ENCODE results near the gene ARMS2.

ARMS2 gene

GRCh38 chr10:122478971-122479370 is 24.5 kb downstream of the ARMS2 start:
- Histone ChIP-seq H3K9me3 (ENCODE audit: control insufficient read depth in 1 of 2, low read length in 2 of 2) (no peaks in the 10 kb centered on the region), H3K9ac (ENCODE audit: low read depth in 1 of 2, low read length in 2 of 2) (no peak overlapping the region), H3K36me3 (ENCODE audit: control insufficient read depth in 1 of 2, insufficient read depth in 2 of 2, low read length in 2 of 2) (no peaks in the 10 kb centered on the region), H3K27ac (ENCODE audit: low read depth, low read length) (no peak overlapping the region), H3K27me3 (ENCODE audit: control insufficient read depth in 1 of 2, insufficient read depth in 2 of 2, low read length in 2 of 2) (no peaks in the 10 kb centered on the region), H3K4me1 (ENCODE audit: control insufficient read depth in 1 of 2, insufficient read depth in 2 of 2, low read length in 2 of 2) (peaks cover 9 to 10% of the 10 kb centered on the region in 2 donors), H3K4me3 (ENCODE audit: low read depth in 1 of 2, low read length in 2 of 2) (no peak overlapping the region)

GRCh38 chr10:122480146-122480833 is 25.8 kb downstream of the ARMS2 start:
- H3K9ac ChIP-seq (ENCODE audit: low read depth in 1 of 2, low read length in 2 of 2), result no peak overlapping the region
- H3K4me1 ChIP-seq (ENCODE audit: control insufficient read depth in 1 of 2, insufficient read depth in 2 of 2, low read length in 2 of 2), result peaks cover 3 to 5% of the 10 kb centered on the region in 2 donors
- no peaks in the 10 kb centered on the region for H3K36me3 ChIP-seq (ENCODE audit: control insufficient read depth in 1 of 2, insufficient read depth in 2 of 2, low read length in 2 of 2)

GRCh38 chr10:122481296-122482056 is 27.0 kb downstream of the ARMS2 start:
- Histone ChIP-seq H3K27ac (ENCODE audit: low read depth, low read length) (no peak overlapping the region), H3K36me3 (ENCODE audit: control insufficient read depth in 1 of 2, insufficient read depth in 2 of 2, low read length in 2 of 2) (no peaks in the 10 kb centered on the region), H3K9ac (ENCODE audit: low read depth in 1 of 2, low read length in 2 of 2) (no peak overlapping the region), H3K27me3 (ENCODE audit: control insufficient read depth in 1 of 2, insufficient read depth in 2 of 2, low read length in 2 of 2) (no peaks in the 10 kb centered on the region), H3K9me3 (ENCODE audit: control insufficient read depth in 1 of 2, low read length in 2 of 2) (no peaks in the 10 kb centered on the region), H3K4me1 (ENCODE audit: control insufficient read depth in 1 of 2, insufficient read depth in 2 of 2, low read length in 2 of 2) (peaks cover 7 to 14% of the 10 kb centered on the region in 2 donors), H3K4me3 (ENCODE audit: low read depth in 1 of 2, low read length in 2 of 2) (no peak overlapping the region)

More at GRCh38 chr10:122480146-122480833, 25.8 kb downstream of the ARMS2 start:
- Histone ChIP-seq H3K27me3 (ENCODE audit: control insufficient read depth in 1 of 2, insufficient read depth in 2 of 2, low read length in 2 of 2) (no peaks in the 10 kb centered on the region), H3K27ac (ENCODE audit: low read depth, low read length) (no peak overlapping the region), H3K9me3 (ENCODE audit: control insufficient read depth in 1 of 2, low read length in 2 of 2) (no peaks in the 10 kb centered on the region), H3K4me3 (ENCODE audit: low read depth in 1 of 2, low read length in 2 of 2) (no peak overlapping the region)

- no peak overlapping the region for H3K27ac ChIP-seq (ENCODE audit: low read depth, low read length)
Observed at GRCh38 chr10:122484276-122485060, 30.0 kb downstream of the ARMS2 start.

GRCh38 chr10:122485670-122486069 is 31.2 kb downstream of the ARMS2 start:
- Histone ChIP-seq H3K36me3 (ENCODE audit: control insufficient read depth in 1 of 2, insufficient read depth in 2 of 2, low read length in 2 of 2) (no peaks in the 10 kb centered on the region), H3K9ac (ENCODE audit: low read depth in 1 of 2, low read length in 2 of 2) (no peak overlapping the region), H3K27me3 (ENCODE audit: control insufficient read depth in 1 of 2, insufficient read depth in 2 of 2, low read length in 2 of 2) (no peaks in the 10 kb centered on the region), H3K9me3 (ENCODE audit: control insufficient read depth in 1 of 2, low read length in 2 of 2) (no peaks in the 10 kb centered on the region), H3K4me3 (ENCODE audit: low read depth in 1 of 2, low read length in 2 of 2) (no peak overlapping the region), H3K4me1 (ENCODE audit: control insufficient read depth in 1 of 2, insufficient read depth in 2 of 2, low read length in 2 of 2) (peaks cover 9 to 15% of the 10 kb centered on the region in 2 donors), H3K27ac (ENCODE audit: low read depth, low read length) (no peak overlapping the region)

More at GRCh38 chr10:122484276-122485060, 30.0 kb downstream of the ARMS2 start:
- Histone ChIP-seq H3K27me3 (ENCODE audit: control insufficient read depth in 1 of 2, insufficient read depth in 2 of 2, low read length in 2 of 2) (no peaks in the 10 kb centered on the region), H3K9ac (ENCODE audit: low read depth in 1 of 2, low read length in 2 of 2) (no peak overlapping the region), H3K36me3 (ENCODE audit: control insufficient read depth in 1 of 2, insufficient read depth in 2 of 2, low read length in 2 of 2) (no peaks in the 10 kb centered on the region), H3K9me3 (ENCODE audit: control insufficient read depth in 1 of 2, low read length in 2 of 2) (no peaks in the 10 kb centered on the region), H3K4me1 (ENCODE audit: control insufficient read depth in 1 of 2, insufficient read depth in 2 of 2, low read length in 2 of 2) (peaks cover 9 to 15% of the 10 kb centered on the region in 2 donors), H3K4me3 (ENCODE audit: low read depth in 1 of 2, low read length in 2 of 2) (no peak overlapping the region)

- Histone ChIP-seq H3K4me3 (ENCODE audit: low read depth in 1 of 2, low read length in 2 of 2) (no peak overlapping the region), H3K27ac (ENCODE audit: low read depth, low read length) (no peak overlapping the region), H3K9ac (ENCODE audit: low read depth in 1 of 2, low read length in 2 of 2) (no peak overlapping the region), H3K9me3 (ENCODE audit: control insufficient read depth in 1 of 2, low read length in 2 of 2) (no peaks in the 10 kb centered on the region), H3K4me1 (ENCODE audit: control insufficient read depth in 1 of 2, insufficient read depth in 2 of 2, low read length in 2 of 2) (peaks cover 9 to 15% of the 10 kb centered on the region in 2 donors), H3K36me3 (ENCODE audit: control insufficient read depth in 1 of 2, insufficient read depth in 2 of 2, low read length in 2 of 2) (no peaks in the 10 kb centered on the region), H3K27me3 (ENCODE audit: control insufficient read depth in 1 of 2, insufficient read depth in 2 of 2, low read length in 2 of 2) (no peaks in the 10 kb centered on the region)
Observed at GRCh38 chr10:122486406-122487080, 32.1 kb downstream of the ARMS2 start.

- no peaks in the 10 kb centered on the region for H3K36me3 ChIP-seq (ENCODE audit: control insufficient read depth in 1 of 2, insufficient read depth in 2 of 2, low read length in 2 of 2)
- no peak overlapping the region for H3K4me3 ChIP-seq (ENCODE audit: low read depth in 1 of 2, low read length in 2 of 2)
- no peaks in the 10 kb centered on the region for H3K27me3 ChIP-seq (ENCODE audit: control insufficient read depth in 1 of 2, insufficient read depth in 2 of 2, low read length in 2 of 2)
- H3K4me1 ChIP-seq (ENCODE audit: control insufficient read depth in 1 of 2, insufficient read depth in 2 of 2, low read length in 2 of 2), result peaks cover 9 to 15% of the 10 kb centered on the region in 2 donors
- no peak overlapping the region for H3K27ac ChIP-seq (ENCODE audit: low read depth, low read length)
- H3K9me3 ChIP-seq (ENCODE audit: control insufficient read depth in 1 of 2, low read length in 2 of 2), result no peaks in the 10 kb centered on the region
- H3K9ac ChIP-seq (ENCODE audit: low read depth in 1 of 2, low read length in 2 of 2), result no peak overlapping the region
Observed at GRCh38 chr10:122487174-122487765, 32.8 kb downstream of the ARMS2 start.

GRCh38 chr10:122490268-122490667 is 35.8 kb downstream of the ARMS2 start:
- Histone ChIP-seq H3K36me3 (ENCODE audit: control insufficient read depth in 1 of 2, insufficient read depth in 2 of 2, low read length in 2 of 2) (no peaks in the 10 kb centered on the region), H3K4me1 (ENCODE audit: control insufficient read depth in 1 of 2, insufficient read depth in 2 of 2, low read length in 2 of 2) (peaks cover 9 to 15% of the 10 kb centered on the region in 2 donors), H3K9ac (ENCODE audit: low read depth in 1 of 2, low read length in 2 of 2) (no peak overlapping the region), H3K4me3 (ENCODE audit: low read depth in 1 of 2, low read length in 2 of 2) (no peak overlapping the region), H3K27ac (ENCODE audit: low read depth, low read length) (no peak overlapping the region), H3K9me3 (ENCODE audit: control insufficient read depth in 1 of 2, low read length in 2 of 2) (no peaks in the 10 kb centered on the region), H3K27me3 (ENCODE audit: control insufficient read depth in 1 of 2, insufficient read depth in 2 of 2, low read length in 2 of 2) (no peaks in the 10 kb centered on the region)

- H3K27ac ChIP-seq (ENCODE audit: low read depth, low read length), result no peak overlapping the region
- H3K36me3 ChIP-seq (ENCODE audit: control insufficient read depth in 1 of 2, insufficient read depth in 2 of 2, low read length in 2 of 2), result no peaks in the 10 kb centered on the region
- H3K9ac ChIP-seq (ENCODE audit: low read depth in 1 of 2, low read length in 2 of 2), result no peak overlapping the region
- H3K4me1 ChIP-seq (ENCODE audit: control insufficient read depth in 1 of 2, insufficient read depth in 2 of 2, low read length in 2 of 2), result peaks cover 7 to 8% of the 10 kb centered on the region in 2 donors
- H3K4me3 ChIP-seq (ENCODE audit: low read depth in 1 of 2, low read length in 2 of 2), result no peak overlapping the region
- no peaks in the 10 kb centered on the region for H3K9me3 ChIP-seq (ENCODE audit: control insufficient read depth in 1 of 2, low read length in 2 of 2)
- no peaks in the 10 kb centered on the region for H3K27me3 ChIP-seq (ENCODE audit: control insufficient read depth in 1 of 2, insufficient read depth in 2 of 2, low read length in 2 of 2)
Observed at GRCh38 chr10:122490786-122491680, 36.6 kb downstream of the ARMS2 start.

Data from duodenal mucosa (tissue), 2 donors.